ENCODE data around the gene CAMK2D. TPM values are rescaled to one million over a fixed set of nuclear protein-coding genes. Genes with fewer than 3 reads are reported as not detected.
A peak's percentile ranks its signal among the peaks of the same experiment; 100 is the strongest.

CAMK2D gene
- total RNA-seq, 1 experiment from 2014 or later, result 35.8 TPM

DNA sequence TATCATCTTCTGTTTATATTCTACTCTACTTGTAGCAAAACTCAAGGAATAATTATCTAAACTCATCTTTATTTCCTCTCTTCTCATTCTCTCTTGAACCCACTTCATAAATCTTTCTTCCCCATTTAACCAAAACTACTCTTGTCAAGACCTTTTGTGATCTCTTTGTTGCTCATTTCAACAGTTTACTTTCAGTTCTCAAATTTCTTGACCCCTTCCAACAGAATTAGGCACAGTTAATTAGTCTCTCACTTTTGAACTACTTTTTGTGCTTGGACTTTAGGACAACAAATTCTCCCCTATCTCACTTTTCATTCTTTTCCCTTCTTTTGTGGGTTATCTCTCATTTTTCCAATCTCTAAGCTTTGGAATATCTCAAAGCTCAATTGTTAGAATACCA, 27.4 kb upstream of the CAMK2D start:
- Histone ChIP-seq H3K9me3 (ENCODE audit: low read depth, low read length, poor library complexity, severe bottlenecking) (no peaks in the 10 kb centered on the region), H3K36me3 (ENCODE audit: insufficient read depth, low read length, poor library complexity, severe bottlenecking) (no peaks in the 10 kb centered on the region), H3K27ac (ENCODE audit: low read depth, low read length, poor library complexity, severe bottlenecking) (no peak overlapping the region), H3K27me3 (replicated peaks; ENCODE audit: insufficient read depth, low read depth, low read length, poor library complexity) (no peaks in the 10 kb centered on the region), H3K4me1 (ENCODE audit: insufficient read depth, low read length, poor library complexity, severe bottlenecking) (peaks cover 7% of the 10 kb centered on the region), H3K4me3 (ENCODE audit: low read depth, low read length, poor library complexity, severe bottlenecking) (no peak overlapping the region)
- POLR2A ChIA-PET (ENCODE audit: low non-redundant PET), result no interaction called here
- TF ChIP-seq, protein P1, sequence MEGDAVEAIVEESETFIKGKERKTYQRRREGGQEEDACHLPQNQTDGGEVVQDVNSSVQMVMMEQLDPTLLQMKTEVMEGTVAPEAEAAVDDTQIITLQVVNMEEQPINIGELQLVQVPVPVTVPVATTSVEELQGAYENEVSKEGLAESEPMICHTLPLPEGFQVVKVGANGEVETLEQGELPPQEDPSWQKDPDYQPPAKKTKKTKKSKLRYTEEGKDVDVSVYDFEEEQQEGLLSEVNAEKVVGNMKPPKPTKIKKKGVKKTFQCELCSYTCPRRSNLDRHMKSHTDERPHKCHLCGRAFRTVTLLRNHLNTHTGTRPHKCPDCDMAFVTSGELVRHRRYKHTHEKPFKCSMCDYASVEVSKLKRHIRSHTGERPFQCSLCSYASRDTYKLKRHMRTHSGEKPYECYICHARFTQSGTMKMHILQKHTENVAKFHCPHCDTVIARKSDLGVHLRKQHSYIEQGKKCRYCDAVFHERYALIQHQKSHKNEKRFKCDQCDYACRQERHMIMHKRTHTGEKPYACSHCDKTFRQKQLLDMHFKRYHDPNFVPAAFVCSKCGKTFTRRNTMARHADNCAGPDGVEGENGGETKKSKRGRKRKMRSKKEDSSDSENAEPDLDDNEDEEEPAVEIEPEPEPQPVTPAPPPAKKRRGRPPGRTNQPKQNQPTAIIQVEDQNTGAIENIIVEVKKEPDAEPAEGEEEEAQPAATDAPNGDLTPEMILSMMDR (conservative IDR thresholded peaks at IDR 0.05; ENCODE audit: low read depth, low read length), result no peak
- no peak for TF ChIP-seq EZH2 (IDR thresholded peaks at IDR 0.05; ENCODE audit: borderline replicate concordance, low read depth, low read length, poor library complexity, severe bottlenecking)
- no peak for DNase-seq (ENCODE audit: low spot score)
- CTCF ChIA-PET, result no interaction called here
- intact Hi-C loops (cut with micrococcal nuclease; ENCODE audit: unreplicated experiment), result loop anchor here (10.0 kb wide), 1 partner anchor 286 kb away; no protein-coding TSS in a partner anchor
- no TSS peak for BruUV-seq (replicated peaks)

DNA sequence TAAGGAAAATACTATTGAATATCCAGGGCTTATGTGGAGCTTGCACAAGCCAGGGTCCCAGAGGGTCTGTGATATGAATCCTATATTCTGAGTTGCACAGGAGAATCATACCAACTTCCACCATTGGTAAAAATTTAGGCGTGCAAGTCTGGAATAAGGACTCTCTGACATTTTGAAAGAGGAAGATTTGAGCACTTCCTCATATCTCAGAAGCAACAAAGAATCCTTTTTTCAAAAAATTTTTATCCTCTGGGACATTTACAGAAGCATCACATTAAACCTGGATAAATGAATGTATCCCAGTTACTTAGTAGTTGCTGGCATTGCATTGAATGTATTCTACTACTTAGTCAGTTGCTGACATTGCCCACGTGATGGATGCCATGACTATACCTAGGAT, 24.2 kb upstream of the CAMK2D start:
- H3K27ac ChIP-seq (ENCODE audit: low read depth, low read length, poor library complexity, severe bottlenecking), result no peak overlapping the region
- H3K4me1 ChIP-seq (ENCODE audit: insufficient read depth, low read length, poor library complexity, severe bottlenecking), result peaks cover 7% of the 10 kb centered on the region
- DNase-seq (ENCODE audit: low spot score), result no peak
- H3K9me3 ChIP-seq (ENCODE audit: low read depth, low read length, poor library complexity, severe bottlenecking), result no peaks in the 10 kb centered on the region
- BruUV-seq (replicated peaks), result no TSS peak
- CTCF ChIA-PET, result no interaction called here
- H3K27me3 ChIP-seq (replicated peaks; ENCODE audit: insufficient read depth, low read depth, low read length, poor library complexity), result no peaks in the 10 kb centered on the region
- POLR2A ChIA-PET (ENCODE audit: low non-redundant PET), result no interaction called here
- no peak overlapping the region for H3K4me3 ChIP-seq (ENCODE audit: low read depth, low read length, poor library complexity, severe bottlenecking)
- no peaks in the 10 kb centered on the region for H3K36me3 ChIP-seq (ENCODE audit: insufficient read depth, low read length, poor library complexity, severe bottlenecking)
- intact Hi-C loops (cut with micrococcal nuclease; ENCODE audit: unreplicated experiment), result loop anchor here (10.0 kb wide), 1 partner anchor 289 kb away; no protein-coding TSS in a partner anchor
- TF ChIP-seq, protein P1 (conservative IDR thresholded peaks at IDR 0.05; ENCODE audit: low read depth, low read length), result no peak
- TF ChIP-seq EZH2 (IDR thresholded peaks at IDR 0.05; ENCODE audit: borderline replicate concordance, low read depth, low read length, poor library complexity, severe bottlenecking), result no peak

DNA sequence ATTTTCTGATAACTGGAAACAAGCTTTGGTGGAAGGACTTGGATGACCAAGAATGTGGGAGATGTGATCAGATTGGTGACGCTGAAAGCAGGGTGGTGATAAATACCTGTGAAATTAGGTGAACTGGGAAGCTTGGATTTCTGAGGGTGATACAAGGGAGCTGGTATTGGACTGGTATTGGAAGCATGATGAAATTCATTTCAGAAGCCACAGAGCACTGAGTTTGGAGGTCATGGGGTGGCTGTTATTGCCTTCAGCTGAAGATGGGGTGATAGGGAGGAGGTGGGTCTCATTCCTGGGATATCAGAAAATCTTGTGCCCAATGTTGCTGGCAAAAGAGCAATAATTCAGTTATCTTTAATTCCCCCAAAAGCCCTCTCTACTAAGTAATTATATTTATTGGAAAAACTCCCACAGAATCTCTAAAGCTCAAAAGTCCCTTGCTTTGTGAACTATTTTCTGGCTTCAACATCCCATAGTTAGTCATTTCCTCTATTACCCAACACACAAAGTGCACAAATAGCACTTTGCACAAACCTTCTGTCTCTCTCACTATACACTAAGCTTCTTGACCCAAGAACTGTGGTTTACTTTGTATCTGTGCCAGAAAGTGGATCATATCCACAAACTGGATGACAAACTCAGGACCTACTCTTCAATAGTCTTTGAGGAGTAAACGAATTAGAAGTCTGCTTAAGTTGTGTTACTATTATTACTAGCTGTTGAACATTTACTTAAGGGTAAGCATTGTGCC, 23.1 kb upstream of the CAMK2D start:
- ChIA-PET POLR2A (ENCODE audit: low non-redundant PET) (no interaction called here), CTCF (interaction anchor here (0.9 kb wide), 1 partner anchor 390 kb away, joined by 4 read pairs; no protein-coding TSS in a partner anchor)
- Histone ChIP-seq H3K27ac (ENCODE audit: low read depth, low read length, poor library complexity, severe bottlenecking) (no peak overlapping the region), H3K36me3 (ENCODE audit: insufficient read depth, low read length, poor library complexity, severe bottlenecking) (no peaks in the 10 kb centered on the region), H3K4me3 (ENCODE audit: low read depth, low read length, poor library complexity, severe bottlenecking) (no peak overlapping the region), H3K9me3 (ENCODE audit: low read depth, low read length, poor library complexity, severe bottlenecking) (no peaks in the 10 kb centered on the region), H3K27me3 (replicated peaks; ENCODE audit: insufficient read depth, low read depth, low read length, poor library complexity) (no peaks in the 10 kb centered on the region), H3K4me1 (ENCODE audit: insufficient read depth, low read length, poor library complexity, severe bottlenecking) (peaks cover 7% of the 10 kb centered on the region)
- BruUV-seq (replicated peaks), result no TSS peak
- peak; percentile 80 for DNase-seq (ENCODE audit: low spot score)
- intact Hi-C loops (cut with micrococcal nuclease; ENCODE audit: unreplicated experiment), result loop anchor here (1.0 to 10.0 kb wide), 2 partner anchors 121 to 290 kb away; no protein-coding TSS in a partner anchor
- TF ChIP-seq, protein P1 (conservative IDR thresholded peaks at IDR 0.05; ENCODE audit: low read depth, low read length), result no peak
